Activated T-helper 17 cell treated with anti-CD3 and anti-CD28 coated beads, Interleukin-2, amount 50 U/mL, for 72 hours (primary cell): ENCODE measurements around the gene CBARP. TPM values are rescaled to one million over a fixed set of nuclear protein-coding genes. Genes with fewer than 3 reads are reported as not detected.
"Not testable (repeated sequence)": the region's sequence is repeated elsewhere in the genome, so short reads cannot be mapped to it uniquely, and the experiment has no call there.

ENCODE experiments used
- ATAC-seq: fragments of 150-1000 bp; cut with Tn5 transposase; replicated peaks from 2 replicates; pipeline ENCODE4 v1.10.0; 2021; ENCODE audit warnings: mild to moderate bottlenecking, moderate library complexity
- H3K27ac Mint-ChIP-seq: one replicate; pipeline ENCODE4 v1.8.0; 2022; ENCODE audit warnings: mixed read lengths
- H3K27me3 Mint-ChIP-seq: one replicate; pipeline ENCODE4 v1.8.0; 2022; ENCODE audit warnings: mixed read lengths
- H3K36me3 Mint-ChIP-seq: one replicate; pipeline ENCODE4 v1.8.0; 2022; ENCODE audit warnings: low read depth, mild to moderate bottlenecking, mixed read lengths
- H3K4me1 Mint-ChIP-seq: one replicate; pipeline ENCODE4 v1.8.0; 2022; ENCODE audit warnings: mixed read lengths
- H3K4me3 Mint-ChIP-seq: one replicate; pipeline ENCODE4 v1.8.0; 2022; ENCODE audit warnings: mild to moderate bottlenecking, mixed read lengths
- H3K9me3 Mint-ChIP-seq: one replicate; pipeline ENCODE4 v1.8.0; 2022; ENCODE audit warnings: mixed read lengths
- total RNA-seq, 2 donors: library from RNA; stranded (reverse); gene quantifications; one replicate each; pipeline ENCODE4 v1.2.3, GENCODE V29; 2022

The CBARP gene
- total RNA-seq, 2 donors from 2014 or later = 0.77 to 1.4 TPM

DNA sequence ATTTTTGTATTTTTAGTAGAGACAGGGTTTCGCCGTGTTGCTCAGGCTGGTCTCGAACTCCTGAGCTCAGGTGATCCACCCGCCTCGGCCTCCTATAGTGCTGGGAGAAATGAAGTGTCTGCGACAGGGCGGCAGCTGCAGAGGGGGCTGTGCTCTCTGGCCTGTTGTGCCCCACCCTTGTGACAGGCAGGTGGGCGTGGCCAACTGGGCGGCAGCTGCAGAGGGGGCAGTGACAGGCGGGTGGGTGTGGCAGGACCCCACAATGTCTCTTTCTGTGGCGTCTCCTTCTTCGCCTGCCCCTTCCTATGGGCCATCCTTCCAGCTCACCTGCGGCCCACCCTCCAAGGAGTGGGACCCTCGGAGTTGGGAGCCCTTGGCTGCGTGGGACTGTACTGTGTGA lies 20.4 kb downstream of the CBARP start:
- H3K4me3 Mint-ChIP-seq = no peak overlapping the region
- peaks cover 11% of the 10 kb centered on the region for H3K4me1 Mint-ChIP-seq
- ATAC-seq = no peak
- no peaks in the 10 kb centered on the region for H3K9me3 Mint-ChIP-seq
- H3K27me3 Mint-ChIP-seq = no peaks in the 10 kb centered on the region
- peaks cover 14% of the 10 kb centered on the region for H3K36me3 Mint-ChIP-seq
- no peak overlapping the region for H3K27ac Mint-ChIP-seq

DNA sequence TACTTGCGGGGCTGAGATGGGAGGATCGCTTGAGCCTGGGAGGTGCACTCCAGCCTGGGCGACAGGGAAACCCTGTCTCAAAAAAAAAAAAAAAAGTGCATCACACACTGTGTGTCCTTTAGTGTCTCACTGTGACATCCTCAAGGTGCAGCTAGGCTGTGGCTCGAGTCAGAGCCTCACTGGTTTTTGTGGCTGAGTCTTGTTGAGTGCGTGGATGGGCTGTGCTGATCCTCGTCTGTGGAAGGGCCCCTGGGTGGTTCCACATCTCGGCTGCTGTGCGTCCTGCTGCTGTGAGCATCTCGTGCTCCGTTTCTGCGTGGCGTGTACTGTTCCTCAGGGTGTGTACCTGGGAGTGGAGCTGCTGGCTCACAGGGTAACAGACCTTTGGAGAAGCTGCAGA lies 21.0 kb downstream of the CBARP start:
- H3K4me1 Mint-ChIP-seq = peaks cover 11% of the 10 kb centered on the region
- H3K27ac Mint-ChIP-seq = no peak overlapping the region
- peaks cover 17% of the 10 kb centered on the region for H3K36me3 Mint-ChIP-seq
- H3K27me3 Mint-ChIP-seq = no peaks in the 10 kb centered on the region
- no peak for ATAC-seq
- no peaks in the 10 kb centered on the region for H3K9me3 Mint-ChIP-seq
- H3K4me3 Mint-ChIP-seq = no peak overlapping the region

DNA sequence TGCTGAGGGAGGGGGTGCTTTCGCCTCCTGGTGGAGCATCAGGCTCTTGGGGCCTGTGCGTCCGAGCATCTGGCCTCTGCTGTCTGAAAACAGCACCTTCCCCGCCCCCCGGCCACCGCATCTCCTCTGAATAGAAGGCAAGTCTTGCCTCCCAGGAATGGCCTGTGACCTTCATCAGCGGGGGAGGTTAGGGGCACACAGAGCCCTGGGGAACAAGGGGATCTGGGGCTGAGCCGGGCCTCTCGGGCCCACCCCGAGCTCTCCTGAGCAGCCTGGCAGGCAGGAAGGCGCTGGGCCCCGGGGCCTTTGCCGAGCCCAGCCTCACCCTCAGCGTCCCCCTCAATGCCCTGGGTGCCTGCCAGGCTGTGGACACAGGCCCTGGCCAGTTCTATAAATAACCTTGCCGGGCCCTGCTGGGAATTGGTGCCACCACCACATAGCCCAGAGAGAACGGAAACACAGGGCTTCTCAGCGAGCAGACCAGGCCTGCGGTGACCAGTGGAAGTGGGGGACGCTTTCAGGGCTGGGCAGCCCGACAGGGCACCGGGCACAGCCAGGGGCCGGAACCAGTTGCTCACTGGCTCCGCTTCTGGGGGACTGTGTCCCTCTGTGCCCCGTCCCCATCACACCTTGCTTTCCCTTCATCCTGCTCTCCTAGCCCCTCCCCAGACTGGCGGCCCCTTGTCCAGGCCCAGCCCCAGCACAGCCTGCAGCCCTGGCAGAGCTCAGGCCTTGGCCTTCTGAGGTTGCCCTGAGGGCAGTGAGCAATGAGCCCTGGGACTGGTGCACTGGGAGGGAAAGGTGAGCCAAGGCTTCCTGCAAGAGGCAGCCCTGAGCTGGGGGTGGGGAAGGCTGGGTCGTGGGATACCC lies 22.7 kb downstream of the CBARP start:
- no peak overlapping the region for H3K4me3 Mint-ChIP-seq
- H3K4me1 Mint-ChIP-seq = peaks cover 11% of the 10 kb centered on the region
- H3K36me3 Mint-ChIP-seq = peaks cover 31% of the 10 kb centered on the region
- H3K27me3 Mint-ChIP-seq = no peaks in the 10 kb centered on the region
- no peak overlapping the region for H3K27ac Mint-ChIP-seq
- H3K9me3 Mint-ChIP-seq = no peaks in the 10 kb centered on the region
- ATAC-seq = no peak

DNA sequence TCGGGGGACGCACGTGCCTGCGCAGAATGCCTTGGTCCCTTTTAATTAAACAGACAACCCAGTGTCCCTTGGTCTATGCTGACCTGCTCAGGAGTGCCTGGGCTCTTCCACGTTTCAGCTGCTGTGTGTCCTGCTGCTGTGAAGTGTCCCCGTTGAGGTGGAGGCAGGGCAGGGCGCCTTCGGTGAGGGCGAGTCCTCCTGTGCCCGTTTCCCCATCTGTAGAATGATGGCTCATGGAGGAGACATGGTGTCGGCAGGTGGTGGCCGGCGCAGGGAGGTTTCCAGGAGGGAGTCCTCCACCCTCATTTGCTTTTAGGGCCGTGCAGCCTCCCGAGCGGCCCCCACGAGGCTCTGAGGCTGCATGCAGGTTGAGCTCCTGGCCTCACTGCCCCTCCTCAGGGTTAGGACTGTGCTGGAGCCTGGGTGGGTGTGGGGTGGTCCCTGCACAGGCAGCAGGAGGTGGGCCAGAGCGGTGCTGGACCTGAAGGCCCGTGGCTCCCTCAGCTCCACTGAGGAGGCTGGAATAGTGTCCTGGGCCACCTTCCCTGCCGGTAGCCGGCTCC lies 23.4 kb downstream of the CBARP start:
- peaks cover 11% of the 10 kb centered on the region for H3K4me1 Mint-ChIP-seq
- no peaks in the 10 kb centered on the region for H3K27me3 Mint-ChIP-seq

DNA sequence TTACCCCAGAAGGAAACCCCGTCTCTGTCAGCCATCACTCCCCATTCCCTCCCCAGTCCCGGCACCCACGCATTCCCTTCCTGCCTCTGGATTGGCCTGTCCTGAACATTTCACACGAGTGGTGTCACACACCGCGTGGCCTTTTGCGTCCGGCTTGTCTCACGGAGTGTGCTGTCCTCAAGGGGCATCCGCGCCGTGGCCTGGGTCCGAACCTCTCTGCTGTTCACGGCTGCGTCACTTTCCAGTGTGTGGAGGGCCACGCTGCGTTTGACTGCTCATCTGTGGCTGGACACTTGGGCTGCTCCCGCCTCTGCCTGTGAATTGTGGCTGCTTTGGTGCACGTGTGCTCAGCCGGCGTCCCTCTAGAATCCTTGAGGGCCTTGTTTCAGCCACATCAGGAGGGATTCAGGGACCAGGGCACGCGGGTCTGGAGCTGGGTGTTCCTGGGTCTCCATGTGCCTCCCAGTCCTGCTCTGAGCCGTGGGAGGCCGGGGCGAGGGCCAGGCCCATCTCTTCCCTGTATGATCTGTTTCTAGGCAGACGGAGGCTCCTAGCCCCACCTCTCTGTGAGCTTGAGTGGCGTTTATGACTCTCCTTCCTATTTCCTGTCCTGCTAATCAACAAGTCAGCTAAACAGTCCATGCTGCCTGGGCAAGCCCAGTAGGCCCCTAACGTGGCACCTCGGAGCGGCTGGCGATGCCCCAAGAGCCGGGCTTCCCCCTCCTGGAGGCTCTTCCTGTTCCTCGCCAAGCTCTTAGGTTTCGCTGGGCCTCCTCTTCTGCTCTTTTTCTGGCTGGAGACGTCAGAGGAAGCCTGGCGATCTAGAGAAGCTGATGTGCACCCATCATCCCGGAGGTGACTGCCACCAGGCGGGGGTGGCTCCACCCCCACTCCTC lies 24.2 kb downstream of the CBARP start:
- Mint-ChIP-seq H3K9me3 (no peaks in the 10 kb centered on the region), H3K27ac (peak overlapping the region; percentile 100), H3K4me3 (peak overlapping the region; percentile 99), H3K36me3 (peaks cover 39% of the 10 kb centered on the region), H3K4me1 (peaks cover 11% of the 10 kb centered on the region), H3K27me3 (no peaks in the 10 kb centered on the region)
- ATAC-seq = peak; percentile 97

More for the DNA sequence above, 23.4 kb downstream of the CBARP start:
- H3K9me3 Mint-ChIP-seq = no peaks in the 10 kb centered on the region
- peaks cover 39% of the 10 kb centered on the region for H3K36me3 Mint-ChIP-seq
- peak overlapping the region; percentile 99 for H3K4me3 Mint-ChIP-seq
- H3K27ac Mint-ChIP-seq = peak overlapping the region; percentile 100
- ATAC-seq = no peak

DNA sequence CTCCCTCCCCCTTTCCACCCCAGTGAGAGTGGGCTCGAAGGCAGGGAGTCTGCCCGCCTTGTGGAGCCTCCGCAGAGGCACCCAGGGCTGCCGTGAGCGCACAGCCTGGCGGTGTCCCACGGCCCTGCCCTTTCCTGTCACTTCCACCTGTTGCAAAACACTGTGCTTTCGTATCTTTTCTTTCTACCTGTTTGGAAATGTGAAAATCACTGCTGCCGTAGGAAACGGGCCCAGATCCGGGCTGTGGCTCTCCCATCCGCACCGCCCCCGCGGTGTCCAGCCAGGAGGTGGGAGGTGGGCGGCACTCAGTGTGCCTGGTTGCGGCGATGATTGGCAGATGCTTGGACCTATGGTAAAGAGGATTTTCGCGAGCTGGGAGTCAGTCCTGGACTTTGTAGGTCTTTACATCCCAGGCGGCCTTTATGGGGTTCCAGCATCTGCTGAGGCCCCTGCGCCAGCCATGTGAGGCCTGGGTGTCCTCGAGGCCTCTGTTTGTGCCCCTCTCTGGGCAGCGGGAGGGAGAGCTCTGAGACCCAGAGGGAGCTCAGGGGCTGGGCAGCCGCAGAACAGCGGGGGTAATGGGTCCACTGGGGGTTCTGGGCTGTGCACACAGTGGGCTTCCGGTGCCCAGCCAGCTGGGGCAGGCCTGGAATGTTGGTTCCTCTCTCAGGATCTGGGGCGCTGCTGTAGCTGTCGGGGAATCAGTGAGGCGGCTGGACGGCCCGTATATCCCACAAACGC lies 26.1 kb downstream of the CBARP start:
- H3K36me3 Mint-ChIP-seq = peaks cover 57% of the 10 kb centered on the region
- H3K27ac Mint-ChIP-seq = peak overlapping the region; percentile 66
- peaks cover 11% of the 10 kb centered on the region for H3K4me1 Mint-ChIP-seq
- no peaks in the 10 kb centered on the region for H3K27me3 Mint-ChIP-seq
- peak overlapping the region; percentile 47 for H3K4me3 Mint-ChIP-seq
- H3K9me3 Mint-ChIP-seq = no peaks in the 10 kb centered on the region
- no peak for ATAC-seq

DNA sequence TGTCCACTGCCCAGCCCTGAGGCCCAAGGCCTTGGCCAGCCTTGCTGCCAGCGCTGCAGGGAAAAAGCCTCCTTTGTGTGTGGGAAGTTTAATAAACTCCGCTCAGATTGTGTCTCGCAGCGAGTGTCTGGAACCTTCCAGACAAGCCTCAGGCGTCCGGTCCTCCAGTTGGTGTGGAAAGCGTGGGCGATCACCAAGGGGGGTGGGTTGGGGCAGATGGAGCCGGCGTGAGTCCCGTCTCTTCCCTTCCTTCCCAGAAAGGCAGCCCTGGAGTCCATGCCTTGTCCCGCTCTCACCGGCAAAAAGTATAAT lies 27.6 kb downstream of the CBARP start:
- no peak for ATAC-seq
- Mint-ChIP-seq H3K4me1 (peaks cover 11% of the 10 kb centered on the region), H3K4me3 (peak overlapping the region; percentile 41), H3K9me3 (no peaks in the 10 kb centered on the region), H3K27ac (no peak overlapping the region), H3K27me3 (no peaks in the 10 kb centered on the region), H3K36me3 (peaks cover 61% of the 10 kb centered on the region)

DNA sequence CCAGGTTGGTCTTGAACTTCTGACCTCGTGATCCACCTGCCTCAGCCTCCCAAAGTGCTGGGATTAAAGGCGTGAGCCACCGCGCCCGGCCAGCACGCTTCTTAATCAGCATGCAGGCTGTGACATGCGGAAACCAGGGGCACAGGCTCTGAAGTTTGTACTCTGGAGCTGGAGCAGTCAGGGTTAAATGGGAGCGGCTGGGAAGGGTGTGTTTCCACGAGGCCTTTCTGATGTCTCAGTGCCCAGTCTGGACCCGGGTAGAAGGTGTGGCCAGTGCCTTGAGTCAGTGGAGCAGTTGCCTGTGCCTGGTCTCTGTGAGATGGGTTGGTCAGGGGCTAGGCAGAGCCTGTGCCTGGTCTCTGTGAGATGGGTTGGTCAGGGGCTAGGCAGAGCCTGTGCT lies 29.0 kb downstream of the CBARP start:
- Mint-ChIP-seq H3K36me3 (peaks cover 56% of the 10 kb centered on the region), H3K4me3 (peak overlapping the region; percentile 97)
- not testable (repeated sequence) for ATAC-seq, H3K27ac Mint-ChIP-seq, H3K27me3 Mint-ChIP-seq, H3K9me3 Mint-ChIP-seq, H3K4me1 Mint-ChIP-seq

DNA sequence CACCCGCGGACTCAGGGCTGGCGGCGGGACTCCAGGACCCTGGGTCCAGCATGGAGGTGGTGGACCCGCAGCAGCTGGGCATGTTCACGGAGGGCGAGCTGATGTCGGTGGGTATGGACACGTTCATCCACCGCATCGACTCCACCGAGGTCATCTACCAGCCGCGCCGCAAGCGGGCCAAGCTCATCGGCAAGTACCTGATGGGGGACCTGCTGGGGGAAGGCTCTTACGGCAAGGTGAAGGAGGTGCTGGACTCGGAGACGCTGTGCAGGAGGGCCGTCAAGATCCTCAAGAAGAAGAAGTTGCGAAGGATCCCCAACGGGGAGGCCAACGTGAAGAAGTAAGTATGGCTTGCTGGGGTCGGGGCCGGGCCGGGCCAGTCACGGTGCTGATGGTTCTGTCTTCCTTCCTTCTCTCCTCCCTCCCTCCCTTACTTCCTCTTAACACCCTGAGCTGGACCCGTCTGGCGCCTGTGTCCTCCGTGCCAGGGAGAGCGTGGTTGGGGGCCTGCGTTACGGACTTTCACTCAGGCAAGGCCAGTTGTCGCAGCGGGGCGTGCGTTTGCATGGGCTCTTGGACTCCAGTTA lies 30.8 kb downstream of the CBARP start:
- Mint-ChIP-seq H3K9me3 (no peaks in the 10 kb centered on the region), H3K27me3 (no peaks in the 10 kb centered on the region), H3K4me3 (peak overlapping the region; percentile 97), H3K36me3 (peaks cover 46% of the 10 kb centered on the region), H3K4me1 (peaks cover 9% of the 10 kb centered on the region), H3K27ac (peak overlapping the region; percentile 95)
- ATAC-seq = no peak

DNA sequence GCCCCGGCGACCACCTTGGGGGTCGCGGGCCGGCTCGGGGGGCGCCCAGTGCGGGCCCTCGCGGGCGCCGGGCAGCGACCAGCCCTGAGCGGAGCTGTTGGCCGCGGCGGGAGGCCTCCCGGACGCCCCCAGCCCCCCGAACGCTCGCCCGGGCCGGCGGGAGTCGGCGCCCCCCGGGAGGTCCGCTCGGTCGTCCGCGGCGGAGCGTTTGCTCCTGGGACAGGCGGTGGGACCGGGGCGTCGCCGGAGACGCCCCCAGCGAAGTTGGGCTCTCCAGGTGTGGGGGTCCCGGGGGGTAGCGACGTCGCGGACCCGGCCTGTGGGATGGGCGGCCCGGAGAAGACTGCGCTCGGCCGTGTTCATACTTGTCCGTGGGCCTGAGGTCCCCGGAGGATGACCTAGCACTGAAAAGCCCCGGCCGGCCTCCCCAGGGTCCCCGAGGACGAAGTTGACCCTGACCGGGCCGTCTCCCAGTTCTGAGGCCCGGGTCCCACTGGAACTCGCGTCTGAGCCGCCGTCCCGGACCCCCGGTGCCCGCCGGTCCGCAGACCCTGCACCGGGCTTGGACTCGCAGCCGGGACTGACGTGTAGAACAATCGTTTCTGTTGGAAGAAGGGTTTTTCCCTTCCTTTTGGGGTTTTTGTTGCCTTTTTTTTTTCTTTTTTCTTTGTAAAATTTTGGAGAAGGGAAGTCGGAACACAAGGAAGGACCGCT lies 31.5 kb downstream of the CBARP start:
- H3K9me3 Mint-ChIP-seq = no peaks in the 10 kb centered on the region
- H3K27ac Mint-ChIP-seq = peak overlapping the region; percentile 95
- no peaks in the 10 kb centered on the region for H3K27me3 Mint-ChIP-seq
- no peak for ATAC-seq
- peak overlapping the region; percentile 97 for H3K4me3 Mint-ChIP-seq
- peaks cover 40% of the 10 kb centered on the region for H3K36me3 Mint-ChIP-seq
- peaks cover 9% of the 10 kb centered on the region for H3K4me1 Mint-ChIP-seq

DNA sequence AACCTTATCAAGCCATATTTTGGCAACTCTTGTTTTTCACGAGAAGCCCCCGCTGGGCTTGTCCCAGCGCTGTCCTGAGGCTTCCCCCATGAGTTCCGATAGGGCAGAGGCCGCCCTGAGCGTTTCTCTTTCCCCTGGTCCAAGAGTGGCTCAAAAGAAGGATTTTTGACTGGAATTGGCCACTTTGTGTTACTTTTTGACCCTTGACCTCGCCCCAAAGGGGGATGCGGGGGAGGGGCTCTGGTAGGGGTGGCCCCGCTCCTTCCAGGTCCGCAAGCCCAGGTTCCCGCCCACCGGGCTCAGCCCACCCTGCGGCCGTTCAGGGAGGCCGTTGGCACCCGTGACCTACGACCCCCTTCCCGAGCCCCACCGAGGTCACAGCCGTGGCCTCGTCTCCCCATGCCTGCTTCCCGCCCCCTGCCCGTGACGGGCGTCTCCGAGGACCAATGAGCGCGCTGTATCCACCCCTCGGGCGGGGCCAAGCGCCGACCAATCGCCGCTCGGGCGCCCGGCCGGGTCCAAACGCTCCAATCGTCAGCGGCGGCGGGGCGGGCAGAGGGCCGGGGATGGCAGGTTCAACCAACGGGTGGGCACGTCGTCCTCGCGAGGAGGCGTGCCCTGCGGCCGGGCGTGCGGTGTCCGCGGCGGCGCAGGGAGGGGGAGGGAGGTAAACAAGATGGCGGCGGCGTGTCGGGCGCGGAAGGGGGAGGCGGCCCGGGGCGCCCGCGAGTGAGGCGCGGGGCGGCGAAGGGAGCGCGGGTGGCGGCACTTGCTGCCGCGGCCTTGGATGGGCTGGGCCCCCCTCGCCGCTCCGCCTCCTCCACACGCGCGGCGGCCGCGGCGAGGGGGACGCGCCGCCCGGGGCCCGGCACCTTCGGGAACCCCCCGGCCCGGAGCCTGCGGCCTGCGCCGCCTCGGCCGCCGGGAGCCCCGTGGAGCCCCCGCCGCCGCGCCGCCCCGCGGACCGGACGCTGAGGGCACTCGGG lies 32.4 kb downstream of the CBARP start, which contains the start of gene STK11:
STK11 (plus strand) TSS at position 665 of the 986 bp plus-strand sequence. CDS start 1,136 bp downstream, outside the sequence.
- Mint-ChIP-seq H3K27me3 (no peaks in the 10 kb centered on the region), H3K4me3 (peak within 1 kb of the TSS; percentile 97), H3K9me3 (no peaks in the 10 kb centered on the region), H3K36me3 (peaks cover 32% of the 10 kb centered on the region), H3K4me1 (peaks cover 9% of the 10 kb centered on the region), H3K27ac (peak within 1 kb of the TSS; percentile 95)
- peak; percentile 97 for ATAC-seq

DNA sequence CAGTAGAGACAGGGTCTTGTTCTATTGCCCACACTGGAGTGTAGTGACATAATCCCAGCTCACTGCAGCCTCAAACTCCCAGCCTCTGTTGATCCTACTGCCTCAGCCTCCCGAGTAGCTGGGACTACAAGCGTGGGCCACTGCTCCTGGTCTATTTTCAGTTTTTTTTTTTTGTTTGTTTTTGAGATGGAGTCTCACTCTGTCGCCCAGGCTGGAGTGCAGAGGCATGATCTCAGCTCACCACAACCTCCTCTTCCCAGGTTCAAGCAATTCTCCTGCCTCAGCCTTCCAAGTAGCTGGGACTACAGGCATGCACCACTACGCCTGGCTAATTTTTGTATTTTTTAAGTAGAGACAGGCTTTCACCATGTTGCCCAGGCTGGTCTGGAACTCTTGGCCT lies 37.2 kb downstream of the CBARP start:
- H3K4me3 Mint-ChIP-seq, H3K27ac Mint-ChIP-seq, H3K9me3 Mint-ChIP-seq, H3K27me3 Mint-ChIP-seq, ATAC-seq, H3K36me3 Mint-ChIP-seq, H3K4me1 Mint-ChIP-seq: not testable (repeated sequence)
